Esophagus squamous epithelium (tissue), 5 donors: ENCODE measurements around the gene TNFRSF18. TPM values are rescaled to one million over a fixed set of nuclear protein-coding genes. Genes with fewer than 3 reads are reported as not detected.

Experiments used
- DNase-seq: peaks from one replicate; lab custom pipeline; 2025; lab: John Stamatoyannopoulos, UW
- H3K27ac ChIP-seq, 4 donors: fragments of 200-600 bp; sonication (generic); one replicate each; pipeline ENCODE4 v1.5.1; 2016 to 2019; ENCODE audit warnings: mild to moderate bottlenecking in 1 of 4
- H3K27me3 ChIP-seq, 4 donors: fragments of 200-600 bp; sonication (generic); 1 replicate in 3 of 4; 2 replicates in 1 of 4; pipeline versions ENCODE4 v1.5.1 to v1.6.0; 2017 to 2021; ENCODE audit warnings: antibody characterized with exemption in 1 of 4
- H3K36me3 ChIP-seq, 3 donors: fragments of 200-600 bp; sonication (generic); one replicate each; pipeline ENCODE4 v1.5.1; 2016 to 2019
- H3K4me1 ChIP-seq, 3 donors: fragments of 200-600 bp; sonication (generic); one replicate each; pipeline ENCODE4 v1.5.1; 2017 to 2019
- H3K4me3 ChIP-seq, 4 donors: fragments of 200-600 bp; sonication (generic); 1 replicate in 3 of 4; 2 replicates in 1 of 4; pipeline ENCODE4 v1.5.1; 2016 to 2019; ENCODE audit warnings: mild to moderate bottlenecking in 2 of 4, moderate library complexity in 1 of 4
- H3K9me3 ChIP-seq, 3 donors: fragments of 200-600 bp; sonication (generic); one replicate each; pipeline ENCODE4 v1.5.1; 2016 to 2019
- CTCF ChIP-seq, 6 experiments: fragments of 450-650 bp in 4 of 6; fragments of 200-600 bp in 2 of 6; sonication (generic) in 2 of 6; IDR thresholded peaks; one replicate each; pipeline ENCODE4 v1.5.1; 2016 to 2019; ENCODE audit warnings: antibody characterized with exemption in 6 of 6, mild to moderate bottlenecking in 4 of 6, moderate library complexity in 4 of 6
- POLR2A ChIP-seq, 4 donors: fragments of 450-650 bp; IDR thresholded peaks; one replicate each; pipeline ENCODE4 v1.6.1; 2017; ENCODE audit warnings: antibody characterized with exemption in 4 of 4, mild to moderate bottlenecking in 4 of 4, moderate library complexity in 3 of 4
- WGBS, 2 donors: methylation state at CpG; one replicate each; pipeline ENCODE4 v1.1.5; 2018; 5-methylcytosine and 5-hydroxymethylcytosine counted together
- intact Hi-C: fragments of 100-400 bp; cut with DNase I; formaldehyde crosslinking; loops from one replicate; pipeline ENCODE4 v1.15.0; 2022
- total RNA-seq, 4 donors: library from RNA; depleted of rRNA; stranded (reverse); fragments of >200 nt; gene quantifications; one replicate each; pipeline ENCODE4 v1.1.0, GENCODE V29; 2016
- donor health status: DM: yes; HTN: yes; CAD: no.

TNFRSF18 gene
- total RNA-seq, 4 donors from 2014 or later, result 2.0 to 21.0 (median 2.8) TPM

DNA sequence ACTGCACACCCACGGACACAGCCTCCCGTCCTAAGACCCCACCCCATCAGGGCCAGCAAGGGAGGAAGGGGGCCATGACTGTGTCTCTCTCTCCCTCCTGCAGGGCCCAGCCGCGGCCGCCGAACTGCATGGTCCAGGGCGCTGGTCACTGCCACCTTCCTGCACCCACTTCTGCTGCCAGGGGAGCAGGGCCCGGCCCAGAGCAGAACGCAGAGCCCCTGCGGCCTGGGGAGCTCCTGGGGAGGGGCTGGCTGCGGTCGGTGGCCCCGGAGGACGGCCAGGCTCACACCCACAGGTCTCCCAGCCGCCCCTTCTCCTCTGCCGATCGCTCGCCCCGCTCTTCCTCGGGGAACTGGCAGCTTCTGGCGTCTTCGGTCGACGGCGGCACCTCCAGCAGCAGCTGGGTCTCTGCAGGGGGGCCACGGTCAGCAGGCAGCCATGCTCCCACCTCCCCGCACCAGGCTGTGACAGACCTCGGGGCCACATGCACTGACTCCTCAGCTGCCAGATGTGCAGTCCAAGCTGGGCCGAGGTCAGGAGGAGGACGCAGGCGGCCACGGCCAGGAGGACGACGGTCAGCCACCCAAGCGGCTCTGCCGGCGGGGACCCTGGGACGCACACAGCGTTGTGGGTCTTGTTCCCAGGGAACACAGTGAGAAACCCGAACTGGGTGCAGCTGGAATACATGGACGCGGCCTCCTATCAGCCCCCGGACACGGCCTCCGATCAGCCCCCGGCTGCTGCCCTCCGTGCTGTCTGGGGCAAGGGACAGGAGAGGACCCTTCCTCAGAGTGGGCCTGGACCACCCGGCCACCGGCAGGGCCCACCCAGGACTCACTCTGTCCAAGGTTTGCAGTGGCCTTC is 2.6 kb downstream of the TNFRSF18 start:
- no peak for TF ChIP-seq CTCF (IDR thresholded peaks at IDR 0.05)
- no peak for TF ChIP-seq POLR2A (IDR thresholded peaks at IDR 0.05)
- H3K36me3 ChIP-seq, result no peaks in the 10 kb centered on the region
- intact Hi-C loops, result no loop called here
- H3K4me1 ChIP-seq, result peaks cover 34 to 67% (median 38%) of the 10 kb centered on the region in 3 donors
- no peaks in the 10 kb centered on the region for H3K9me3 ChIP-seq
- no CpG with 5 or more reads among the region's 49 CpGs for WGBS, 2 donors
- no peak overlapping the region for H3K27ac ChIP-seq
- DNase-seq, result no peak
- no peak overlapping the region for H3K4me3 ChIP-seq
- peaks cover 0 to 81% (median 2%) of the 10 kb centered on the region in 4 donors for H3K27me3 ChIP-seq

GRCh38 chr1:1202831-1203560 is 3.4 kb downstream of the TNFRSF18 start:
- intact Hi-C loops, result no loop called here
- no peak overlapping the region for H3K27ac ChIP-seq
- H3K9me3 ChIP-seq, result no peaks in the 10 kb centered on the region
- no peak for DNase-seq
- H3K27me3 ChIP-seq, result peaks cover 0 to 73% (median 2%) of the 10 kb centered on the region in 4 donors
- peak overlapping the region in 1 of 4 donors; percentile 31 for H3K4me3 ChIP-seq
- no peaks in the 10 kb centered on the region for H3K36me3 ChIP-seq
- WGBS, 2 donors, result 35 to 48% methylated on average over 4 to 8 of the region's 27 CpGs
- H3K4me1 ChIP-seq, result peaks cover 28 to 59% (median 30%) of the 10 kb centered on the region in 3 donors
- no peak for TF ChIP-seq CTCF (IDR thresholded peaks at IDR 0.05)
- TF ChIP-seq POLR2A (IDR thresholded peaks at IDR 0.05), result peak in 1 of 4 donors; percentile 11

DNA sequence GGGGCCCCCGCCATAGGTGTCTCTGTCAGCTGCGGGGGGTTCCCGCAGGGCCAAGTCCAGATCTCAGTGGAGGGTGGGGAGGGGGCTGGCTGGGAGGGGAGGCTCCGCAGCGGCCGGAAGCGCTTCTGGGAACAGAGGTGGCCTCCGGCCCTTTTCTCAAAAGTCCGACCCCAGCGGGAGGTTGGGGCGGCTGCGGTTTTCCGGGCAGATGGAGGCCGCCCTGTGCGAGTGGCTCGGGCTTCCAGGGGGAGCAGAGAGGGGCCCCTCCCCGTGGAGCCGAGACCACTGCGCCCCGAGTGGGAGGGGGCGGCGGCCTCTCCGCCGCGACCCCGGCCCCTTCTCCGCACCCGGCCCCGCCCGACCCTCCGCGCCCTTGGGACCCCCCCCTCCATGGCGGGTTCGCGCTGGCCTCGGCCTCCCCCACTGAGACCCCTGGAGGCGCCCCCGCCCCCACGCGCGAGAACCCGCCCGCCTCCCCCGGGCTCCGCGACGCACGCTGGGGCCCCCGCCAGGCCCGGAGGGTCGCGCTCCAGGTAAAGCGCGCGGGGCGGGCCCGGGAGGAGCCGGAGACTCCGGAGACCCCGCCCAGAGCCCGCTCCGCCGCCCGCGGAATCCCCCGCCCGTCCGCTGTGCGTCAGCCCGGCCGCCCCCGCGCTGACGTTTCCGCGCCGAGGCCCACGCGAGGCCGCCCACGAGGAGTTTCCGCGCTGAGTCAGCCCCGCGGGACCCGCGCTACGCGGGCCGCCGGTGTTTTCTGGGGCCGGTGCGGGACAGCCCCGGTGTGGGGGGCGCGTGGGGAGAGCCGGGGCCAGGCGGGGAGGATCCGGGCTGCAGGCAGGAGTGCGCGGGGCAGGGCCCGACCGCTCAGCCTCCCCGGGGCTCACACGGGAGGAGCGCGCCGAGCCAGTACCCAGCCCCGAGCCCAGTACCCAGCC is 5.2 kb downstream of the TNFRSF18 start:
- Histone ChIP-seq H3K27me3 (peaks cover 0 to 55% (median 2%) of the 10 kb centered on the region in 4 donors), H3K27ac (peak overlapping the region in 3 of 4 donors; percentile 43 to 69 (median 57)), H3K36me3 (no peaks in the 10 kb centered on the region), H3K4me3 (peak overlapping the region; percentile 35 to 69 (median 52)), H3K9me3 (no peaks in the 10 kb centered on the region), H3K4me1 (peaks cover 11 to 41% (median 15%) of the 10 kb centered on the region in 3 donors)
- DNase-seq, result no peak
- 4% methylated on average over 23 of the region's 109 CpGs; no CpG with 5 or more reads in 1 of the 2 donors for WGBS, 2 donors
- TF ChIP-seq CTCF (IDR thresholded peaks at IDR 0.05), result no peak
- TF ChIP-seq POLR2A (IDR thresholded peaks at IDR 0.05), result peak in 1 of 4 donors; percentile 48
- intact Hi-C loops, result no loop called here

DNA sequence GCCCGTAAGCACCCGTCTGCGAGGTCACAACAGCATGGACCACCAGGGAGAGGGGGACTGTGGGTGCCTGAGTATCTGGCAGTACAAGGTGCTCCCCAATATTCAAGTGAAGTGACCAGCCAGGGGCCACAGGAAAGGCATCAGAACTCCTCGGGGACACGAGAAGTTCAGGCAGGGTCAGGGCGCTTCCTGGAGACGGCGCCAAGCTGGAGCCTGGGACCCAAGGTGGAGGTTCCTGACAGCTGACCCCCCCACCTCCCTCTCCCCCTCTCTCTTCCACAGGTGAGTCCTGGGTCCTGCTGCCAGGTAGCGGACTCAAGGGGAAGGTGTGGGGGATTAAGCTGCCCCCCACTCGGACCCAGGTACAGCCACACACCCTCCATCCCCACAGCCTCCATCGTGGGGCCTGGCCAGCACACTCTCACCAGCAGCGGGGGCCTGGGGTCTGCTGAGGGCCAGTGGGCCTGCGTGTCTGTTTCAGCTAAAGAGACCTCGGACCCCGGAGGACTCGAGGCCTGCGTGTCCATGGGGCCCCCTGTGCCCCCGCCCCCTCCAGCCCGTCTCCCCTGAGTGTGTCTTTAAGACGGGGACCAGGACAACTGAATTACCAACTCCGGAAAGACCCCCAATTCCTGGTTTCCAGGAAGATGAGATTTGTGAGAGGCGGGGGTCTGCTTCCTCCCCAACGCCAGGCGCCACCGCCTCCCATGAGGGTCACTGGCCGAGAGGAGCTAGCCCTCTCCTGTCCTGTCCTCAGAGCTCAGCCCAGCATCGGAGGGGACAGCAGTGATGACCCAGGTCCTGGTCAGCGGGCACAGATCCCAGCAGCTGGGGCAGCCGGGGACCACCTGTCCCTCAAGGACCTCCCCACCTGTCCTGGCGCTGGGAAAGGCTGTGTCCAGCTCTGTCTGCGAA is 6.2 kb downstream of the TNFRSF18 start:
- Histone ChIP-seq H3K36me3 (no peaks in the 10 kb centered on the region), H3K4me1 (peaks cover 7 to 31% (median 9%) of the 10 kb centered on the region in 3 donors), H3K27ac (no peak overlapping the region), H3K4me3 (peak overlapping the region in 2 of 4 donors; percentile 58 to 69), H3K27me3 (peaks cover 0 to 45% (median 2%) of the 10 kb centered on the region in 4 donors), H3K9me3 (no peaks in the 10 kb centered on the region)
- WGBS, 2 donors, result 67 to 87% methylated on average over 1 to 3 of the region's 31 CpGs
- TF ChIP-seq CTCF (IDR thresholded peaks at IDR 0.05) (no peak), POLR2A (IDR thresholded peaks at IDR 0.05) (no peak)
- no peak for DNase-seq
- intact Hi-C loops, result no loop called here
